HepG2 (cell line): ENCODE results near the gene PKIB. TPM values are rescaled to one million over a fixed set of nuclear protein-coding genes. Genes with fewer than 3 reads are reported as not detected.
A peak's percentile ranks its signal among the peaks of the same experiment; 100 is the strongest.

Source experiments
- ATAC-seq: fragments of 200-7000 bp; cut with Tn5 transposase; 3 replicates; pipeline ENCODE4 v1.9.1; 2020; ENCODE audit warnings: mild to moderate bottlenecking, moderate library complexity
- BruUV-seq: library from RNA; stranded (reverse); fragments of 400-500 nt; replicated peaks from 2 replicates; lab custom pipeline; 2021; lab: Mats Ljungman, UMichigan
- CTCF ChIA-PET: fragments of 300-600 bp; formaldehyde crosslinking; extraction: SDS; loops from one replicate; lab custom pipeline; 2021; ENCODE audit warnings: low total read pairs, inconsistent platforms, low intra/inter-chr PET ratio; lab: Yijun Ruan, JAX
- POLR2A ChIA-PET: fragments of 350-600 bp; sonication (Branson Sonifier 250); formaldehyde crosslinking; loops from one replicate; lab custom pipeline; 2020; ENCODE audit warnings: antibody characterized with exemption, inconsistent platforms; lab: Yijun Ruan, JAX
- DNase-seq: peaks from one replicate; pipeline ENCODE4 v3.0.0-alpha.2; 2015; ENCODE audit warnings: low spot score
- FAIRE-seq: peaks from 3 replicates; lab custom pipeline; 2011; peaks lifted over from hg19 to GRCh38; lab: Jason Lieb, UNC
- H2AFZ ChIP-seq: one replicate; pipeline ENCODE4 v1.6.1; 2011; ENCODE audit warnings: low read length, inconsistent platforms
- H3K27ac ChIP-seq: fragments of 300-600 bp; 3 replicates; pipeline ENCODE4 v1.8.0; 2011; ENCODE audit warnings: mixed run types, mild to moderate bottlenecking, mixed read lengths, low read length, inconsistent platforms; ENCODE audit not compliant: insufficient read depth; ENCODE audit errors: extremely low read length
- H3K27me3 ChIP-seq, 2 experiments: fragments of 200-600 bp in 1 of 2; 2 replicates in 1 of 2; 3 replicates in 1 of 2; pipeline versions ENCODE4 v1.6.0 to v1.8.0; 2011; ENCODE audit warnings: low read length in 2 of 2, mild to moderate bottlenecking in 2 of 2, moderate library complexity in 2 of 2, inconsistent platforms in 1 of 2; ENCODE audit not compliant: insufficient read depth in 2 of 2, control insufficient read depth in 1 of 2
- H3K36me3 ChIP-seq, 2 experiments: fragments of 200-600 bp in 1 of 2; replicated peaks in 1 of 2; 2 replicates in 1 of 2; 3 replicates in 1 of 2; pipeline versions ENCODE4 v1.5.1 to v1.8.0; 2011; ENCODE audit warnings: low read length in 2 of 2, inconsistent platforms in 1 of 2; ENCODE audit not compliant: insufficient read depth in 2 of 2, control insufficient read depth in 1 of 2
- H3K4me1 ChIP-seq: 2 replicates; pipeline ENCODE4 v1.5.1; 2012; ENCODE audit warnings: low read length, inconsistent platforms; ENCODE audit not compliant: insufficient read depth
- H3K4me2 ChIP-seq: 2 replicates; pipeline ENCODE4 v1.6.0; 2011; ENCODE audit warnings: low read depth, low read length, inconsistent platforms
- H3K4me3 ChIP-seq, 3 experiments: fragments of 200-600 bp in 1 of 3; sonication (generic), shearing (Covaris generic) in 1 of 3; replicated peaks in 1 of 3; 2 replicates each; pipeline ENCODE4 v1.5.1; 2011 to 2016; ENCODE audit warnings: low read length in 3 of 3, inconsistent platforms in 2 of 3, low read depth in 2 of 3, mild to moderate bottlenecking in 2 of 3, control low read depth in 1 of 3, mixed read lengths in 1 of 3; ENCODE audit not compliant: insufficient read depth in 1 of 3
- H3K79me2 ChIP-seq: one replicate; pipeline ENCODE4 v1.6.1; 2011; ENCODE audit warnings: low read length, inconsistent platforms; ENCODE audit not compliant: insufficient read depth
- H3K9ac ChIP-seq: 2 replicates; pipeline ENCODE4 v1.6.0; 2011; ENCODE audit warnings: mild to moderate bottlenecking, low read depth, low read length, inconsistent platforms; ENCODE audit not compliant: insufficient read depth
- H3K9me3 ChIP-seq: 2 replicates; pipeline ENCODE4 v1.5.1; 2012; ENCODE audit warnings: mild to moderate bottlenecking, low read length
- H4K20me1 ChIP-seq: 2 replicates; pipeline ENCODE4 v1.6.0; 2011; ENCODE audit warnings: inconsistent platforms, mild to moderate bottlenecking, low read length, moderate library complexity; ENCODE audit not compliant: insufficient read depth
- ATF7 ChIP-seq, 2 experiments: fragments of 450-650 bp in 1 of 2; sonication (generic) in 1 of 2; formaldehyde crosslinking in 1 of 2; IDR thresholded peaks; 2 replicates each; pipeline versions ENCODE4 v1.4.0 to v1.6.1; 2016 to 2020; ENCODE audit warnings: antibody characterized with exemption in 1 of 2, mild to moderate bottlenecking in 1 of 2, missing genetic modification reagents in 1 of 2
- CAMTA2 ChIP-seq: sonication (generic); formaldehyde crosslinking; IDR thresholded peaks from 2 replicates; pipeline ENCODE4 v1.4.0; 2020; ENCODE audit warnings: mild to moderate bottlenecking, missing genetic modification reagents, borderline replicate concordance
- IRF2 ChIP-seq: IDR thresholded peaks from 2 replicates; pipeline ENCODE4 v1.6.1; 2018; ENCODE audit warnings: missing genetic modification reagents, missing compliant biosample characterization
- PRDM4 ChIP-seq: sonication (generic); formaldehyde crosslinking; IDR thresholded peaks from 2 replicates; pipeline ENCODE4 v1.9.0; 2021; ENCODE audit warnings: missing genetic modification reagents, borderline replicate concordance
- SMYD3 ChIP-seq: sonication (generic); formaldehyde crosslinking; IDR thresholded peaks from 2 replicates; pipeline ENCODE4 v1.8.1; 2023; ENCODE audit warnings: mild to moderate bottlenecking, missing genetic modification reagents
- ZNF782 ChIP-seq: sonication (generic); formaldehyde crosslinking; IDR thresholded peaks from 2 replicates; pipeline ENCODE4 v1.4.0; 2020; ENCODE audit warnings: missing genetic modification reagents, mild to moderate bottlenecking, borderline replicate concordance
- WGBS: methylation state at CpG from one replicate; pipeline ENCODE4 v1.1.6; 2017; ENCODE audit warnings: low lambda C conversion rate; 5-methylcytosine and 5-hydroxymethylcytosine counted together
- in situ Hi-C: cut with HindIII; loops from 2 replicates; pipeline ENCODE4 v1.10.0; 2017; ENCODE audit warnings: low pct_unique_long_range_greater_than_20kb; ENCODE audit not compliant: extremely low pct_ligation_motif_present
- intact Hi-C: fragments of 100-400 bp; cut with micrococcal nuclease; formaldehyde crosslinking; loops from one replicate; pipeline ENCODE4 v1.10.0; 2022; ENCODE audit not compliant: unreplicated experiment
- polyA plus RNA-seq, 8 experiments: library from polyadenylated mRNA; depleted of rRNA in 3 of 8; stranded (reverse) in 7 of 8; unstranded in 1 of 8; fragments of >200 nt; fragmentation: Illumina TruSeq in 4 of 8; extraction: Trizol in 4 of 8; gene quantifications; 2 replicates each; pipeline versions ENCODE4 v1.2.1 to v1.2.3, GENCODE V29; 2011 to 2016; ENCODE audit warnings: low read depth in 4 of 8, missing spikeins in 1 of 8, mixed read lengths in 1 of 8; ENCODE audit not compliant: insufficient read depth in 1 of 8
- total RNA-seq, 5 experiments: library from RNA; depleted of rRNA; stranded (reverse); fragments of >200 nt; fragmentation: Illumina TruSeq; extraction: Trizol; gene quantifications; 2 replicates each; pipeline ENCODE4 v1.2.3, GENCODE V29; 2016; ENCODE audit warnings: low read depth in 1 of 5

PKIB gene
- total and polyA plus RNA-seq, 2 of the 13 experiments (the other 11 are each of a cell fraction or from before 2014, with no cell fraction given): 1.4 to 1.5 TPM

- no peak for TF ChIP-seq SMYD3 (CRISPR knock-in tag)
Measured at GRCh38 chr6:122614303-122614702, 4.1 kb downstream of the PKIB start (continued).

GRCh38 chr6:122615409-122615808 is 5.2 kb downstream of the PKIB start:
- FAIRE-seq: no peak
- H2AFZ ChIP-seq: no peak overlapping the region
- no peak overlapping the region for H3K9ac ChIP-seq
- BruUV-seq: no TSS peak
- H3K27me3 ChIP-seq: peaks cover 2 to 14% of the 10 kb centered on the region in 2 experiments; a peak in 4 of 5 replicates
- CTCF ChIA-PET: no interaction called here
- H3K4me3 ChIP-seq: no peak overlapping the region
- H4K20me1 ChIP-seq: no peaks in the 10 kb centered on the region
- DNase-seq: no peak
- H3K9me3 ChIP-seq: no peaks in the 10 kb centered on the region
- POLR2A ChIA-PET: no interaction called here
- ATAC-seq: no peak
- no peaks in the 10 kb centered on the region for H3K36me3 ChIP-seq
- in situ Hi-C loops: no loop called here
- H3K4me1 ChIP-seq: peaks cover 9% of the 10 kb centered on the region
- no peak for TF ChIP-seq CAMTA2 (CRISPR knock-in tag)
- no peak for TF ChIP-seq IRF2
- TF ChIP-seq ATF7 (IDR thresholded peaks at IDR 0.05): peak; percentile 76
- no peak for TF ChIP-seq ATF7 (CRISPR knock-in tag; IDR thresholded peaks at IDR 0.05)
- no peak for TF ChIP-seq PRDM4
- TF ChIP-seq ZNF782 (CRISPR knock-in tag): no peak
- TF ChIP-seq, all 625 proteins: peak for 1
- Histone ChIP-seq H3K4me2 (no peak overlapping the region), H3K79me2 (no peaks in the 10 kb centered on the region), H3K27ac (no peak overlapping the region)
- intact Hi-C loops: loop anchor here (10.0 kb wide), 1 partner anchor 219 kb away; no protein-coding TSS in a partner anchor
- WGBS: 0% methylated on average over 2 of the region's 2 CpGs
